Common myeloid progenitor, CD34-positive (primary cell): Measurements from ENCODE around the gene SCUBE1.

Experiments
- CTCF ChIA-PET: fragments of 350-600 bp; sonication (Branson Sonifier 250); formaldehyde crosslinking; loops from one replicate; lab custom pipeline; 2021; ENCODE audit warnings: antibody characterized with exemption; lab: Charles Lee
- POLR2A ChIA-PET: fragments of 350-600 bp; sonication (Branson Sonifier 250); formaldehyde crosslinking; loops from one replicate; lab custom pipeline; 2021; ENCODE audit warnings: antibody characterized with exemption; lab: Charles Lee
- DNase-seq, 3 donors: peaks; one replicate each; pipeline versions ENCODE4 v3.0.0 to v3.0.0-alpha.2; 2013
- H3K27ac ChIP-seq, 2 experiments: 1 replicate in 1 of 2; 2 replicates in 1 of 2; pipeline ENCODE4 v1.7.0; 2013; ENCODE audit warnings: inconsistent platforms in 2 of 2, low read length in 2 of 2, mild to moderate bottlenecking in 2 of 2, low read depth in 1 of 2, moderate library complexity in 1 of 2; ENCODE audit not compliant: severe bottlenecking in 2 of 2, insufficient read depth in 1 of 2, poor library complexity in 1 of 2
- H3K27me3 ChIP-seq, 5 experiments: replicated peaks in 2 of 5; 1 replicate in 3 of 5; 2 replicates in 2 of 5; pipeline versions ENCODE4 v1.6.1 to v1.7.0; 2013; ENCODE audit warnings: low read length in 4 of 5, mild to moderate bottlenecking in 2 of 5, moderate library complexity in 2 of 5, inconsistent platforms in 1 of 5; ENCODE audit not compliant: insufficient read depth in 5 of 5, control insufficient read depth in 4 of 5
- H3K36me3 ChIP-seq, 4 experiments: 1 replicate in 2 of 4; 2 replicates in 2 of 4; pipeline versions ENCODE4 v1.6.1 to v1.7.0; 2013; ENCODE audit warnings: low read length in 3 of 4, control low read depth in 1 of 4, mild to moderate bottlenecking in 1 of 4; ENCODE audit not compliant: control insufficient read depth in 4 of 4, insufficient read depth in 4 of 4
- H3K4me1 ChIP-seq, 4 experiments: 1 replicate in 3 of 4; 2 replicates in 1 of 4; pipeline versions ENCODE4 v1.6.1 to v1.7.1; 2013; ENCODE audit warnings: low read length in 3 of 4, mild to moderate bottlenecking in 3 of 4, control low read depth in 1 of 4, inconsistent platforms in 1 of 4, moderate library complexity in 1 of 4; ENCODE audit not compliant: control insufficient read depth in 4 of 4, insufficient read depth in 4 of 4; ENCODE audit errors: control extremely low read depth in 1 of 4
- H3K4me3 ChIP-seq, 7 experiments: 1 replicate in 4 of 7; 2 replicates in 3 of 7; pipeline versions ENCODE4 v1.5.1 to v1.7.0; 2013; ENCODE audit warnings: mild to moderate bottlenecking in 7 of 7, low read length in 6 of 7, moderate library complexity in 6 of 7, inconsistent platforms in 2 of 7, low read depth in 2 of 7, control low read depth in 1 of 7; ENCODE audit not compliant: insufficient read depth in 4 of 7, control insufficient read depth in 1 of 7; ENCODE audit errors: extremely low read depth in 1 of 7
- H3K9me3 ChIP-seq, 5 experiments: 1 replicate in 4 of 5; 2 replicates in 1 of 5; pipeline versions ENCODE4 v1.6.1 to v1.7.1; 2013; ENCODE audit warnings: low read length in 4 of 5, mild to moderate bottlenecking in 2 of 5, inconsistent platforms in 1 of 5, low read depth in 1 of 5, moderate library complexity in 1 of 5; ENCODE audit not compliant: control insufficient read depth in 4 of 5, insufficient read depth in 2 of 5; ENCODE audit errors: control extremely low read depth in 1 of 5
- WGBS: methylation state at CpG from one replicate; pipeline ENCODE4 v1.1.5; 2013; ENCODE audit not compliant: insufficient coverage; 5-methylcytosine and 5-hydroxymethylcytosine counted together

Gene SCUBE1

GRCh38 chr22:43301866-43302265, 41.3 kb downstream of the SCUBE1 start:
- Histone ChIP-seq H3K4me1 (no peaks in the 10 kb centered on the region), H3K27ac (no peak overlapping the region), H3K27me3 (no peaks in the 10 kb centered on the region), H3K36me3 (no peaks in the 10 kb centered on the region), H3K9me3 (no peaks in the 10 kb centered on the region), H3K4me3 (no peak overlapping the region)
- WGBS = 99% methylated on average over 9 of the region's 10 CpGs
- DNase-seq = no peak
- ChIA-PET CTCF (interaction anchor here (1.0 to 2.3 kb wide), 3 partner anchors 13 to 72 kb away, joined by 3 to 8 read pairs (median 3); no protein-coding TSS in a partner anchor), POLR2A (interaction anchor here (0.6 kb wide), 1 partner anchor 82 kb away, joined by 4 read pairs; no protein-coding TSS in a partner anchor)

- ChIA-PET POLR2A (no interaction called here), CTCF (interaction anchor here (1.0 kb wide), 1 partner anchor 73 kb away, joined by 3 read pairs; no protein-coding TSS in a partner anchor)
- Histone ChIP-seq H3K4me1 (no peaks in the 10 kb centered on the region), H3K27me3 (no peaks in the 10 kb centered on the region), H3K4me3 (no peak overlapping the region), H3K36me3 (no peaks in the 10 kb centered on the region), H3K27ac (no peak overlapping the region), H3K9me3 (no peaks in the 10 kb centered on the region)
- 93% methylated on average over 19 of the region's 21 CpGs for whole genome bisulfite sequencing
- DNase-seq = no peak
These were observed 42.1 kb downstream of the SCUBE1 start for GRCh38 chr22:43300891-43301676.

- Histone ChIP-seq H3K4me1 (peaks cover 0 to 2% (median 0%) of the 10 kb centered on the region in 4 experiments), H3K36me3 (no peaks in the 10 kb centered on the region), H3K27me3 (no peaks in the 10 kb centered on the region), H3K27ac (no peak overlapping the region), H3K4me3 (no peak overlapping the region), H3K9me3 (no peaks in the 10 kb centered on the region)
- CTCF ChIA-PET = no interaction called here
- DNase-seq = no peak
- POLR2A ChIA-PET = no interaction called here
- 98% methylated on average over 10 of the region's 12 CpGs for WGBS
These were observed 43.4 kb downstream of the SCUBE1 start for GRCh38 chr22:43299736-43300135.

GRCh38 chr22:43298062-43298801, 44.9 kb downstream of the SCUBE1 start:
- CTCF ChIA-PET = interaction anchor here (1.0 to 1.6 kb wide), 3 partner anchors 25 to 60 kb away, joined by 3 to 4 read pairs (median 3); no protein-coding TSS in a partner anchor
- no peak overlapping the region for H3K4me3 ChIP-seq
- H3K36me3 ChIP-seq = no peaks in the 10 kb centered on the region
- H3K4me1 ChIP-seq = peaks cover 0 to 2% (median 0%) of the 10 kb centered on the region in 4 experiments
- WGBS = 96% methylated on average over 14 of the region's 18 CpGs
- H3K27me3 ChIP-seq = no peaks in the 10 kb centered on the region
- H3K9me3 ChIP-seq = no peaks in the 10 kb centered on the region
- DNase-seq = no peak
- no peak overlapping the region for H3K27ac ChIP-seq
- POLR2A ChIA-PET = no interaction called here

GRCh38 chr22:43297270-43298061, 45.7 kb downstream of the SCUBE1 start:
- CTCF ChIA-PET = interaction anchor here (1.0 to 1.6 kb wide), 3 partner anchors 24 to 61 kb away, joined by 3 to 4 read pairs (median 3); no protein-coding TSS in a partner anchor

GRCh38 chr22:43296276-43296902, 46.8 kb downstream of the SCUBE1 start:
- ChIA-PET CTCF (interaction anchor here (0.9 to 1.6 kb wide), 3 partner anchors 18 to 53 kb away, joined by 3 to 4 read pairs (median 3); no protein-coding TSS in a partner anchor), POLR2A (no interaction called here)
- peaks cover 0 to 7% (median 3%) of the 10 kb centered on the region in 4 experiments for H3K4me1 ChIP-seq
- DNase-seq = no peak
- 88% methylated on average over 15 of the region's 16 CpGs for WGBS
- H3K9me3 ChIP-seq = no peaks in the 10 kb centered on the region
- H3K27ac ChIP-seq = no peak overlapping the region
- H3K27me3 ChIP-seq = no peaks in the 10 kb centered on the region
- no peaks in the 10 kb centered on the region for H3K36me3 ChIP-seq
- no peak overlapping the region for H3K4me3 ChIP-seq

More at GRCh38 chr22:43297270-43298061, 45.7 kb downstream of the SCUBE1 start:
- DNase-seq = no peak
- Histone ChIP-seq H3K27me3 (no peaks in the 10 kb centered on the region), H3K4me1 (peaks cover 0 to 2% (median 0%) of the 10 kb centered on the region in 4 experiments), H3K4me3 (no peak overlapping the region), H3K9me3 (no peaks in the 10 kb centered on the region), H3K36me3 (no peaks in the 10 kb centered on the region), H3K27ac (no peak overlapping the region)
- WGBS = 98% methylated on average over 11 of the region's 18 CpGs
- POLR2A ChIA-PET = no interaction called here
